Neuronal stem cell (in vitro differentiated cells): ENCODE data around the gene STARD9.

Source experiments
- DNase-seq: peaks from one replicate; pipeline ENCODE4 v3.0.0-alpha.2; 2013; ENCODE audit warnings: low spot score
- H2AFZ ChIP-seq: one replicate; pipeline ENCODE4 v1.6.1; 2013; ENCODE audit warnings: mild to moderate bottlenecking, low read length, inconsistent platforms
- H2AK5ac ChIP-seq: 2 replicates; pipeline ENCODE4 v1.6.1; 2013; ENCODE audit warnings: low read depth, mild to moderate bottlenecking, inconsistent platforms, low read length, moderate library complexity, mixed read lengths
- H2BK120ac ChIP-seq: 2 replicates; pipeline ENCODE4 v1.6.1; 2013; ENCODE audit warnings: low read depth, mild to moderate bottlenecking, inconsistent platforms, low read length, moderate library complexity, mixed read lengths
- H2BK12ac ChIP-seq: one replicate; pipeline ENCODE4 v1.6.1; 2013; ENCODE audit warnings: low read length, inconsistent platforms
- H2BK15ac ChIP-seq: 2 replicates; pipeline ENCODE4 v1.6.1; 2013; ENCODE audit warnings: mild to moderate bottlenecking, low read length, inconsistent platforms, mixed read lengths
- H2BK5ac ChIP-seq: one replicate; pipeline ENCODE4 v1.6.1; 2013; ENCODE audit warnings: inconsistent platforms, mild to moderate bottlenecking, low read length, moderate library complexity
- H3K14ac ChIP-seq: one replicate; pipeline ENCODE4 v1.6.1; 2013; ENCODE audit warnings: low read length, inconsistent platforms
- H3K18ac ChIP-seq: 2 replicates; pipeline ENCODE4 v1.6.1; 2013; ENCODE audit warnings: low read length, inconsistent platforms
- H3K23ac ChIP-seq: 2 replicates; pipeline ENCODE4 v1.6.1; 2013; ENCODE audit warnings: low read depth, mild to moderate bottlenecking, mixed read lengths, low read length, inconsistent platforms; ENCODE audit not compliant: poor library complexity
- H3K27ac ChIP-seq: replicated peaks from 3 replicates; pipeline ENCODE4 v1.5.1; 2013; ENCODE audit warnings: low read length, inconsistent platforms
- H3K27me3 ChIP-seq, 3 experiments: 2 replicates each; pipeline ENCODE4 v1.6.1; 2013; ENCODE audit warnings: low read length in 3 of 3, mild to moderate bottlenecking in 2 of 3, inconsistent platforms in 1 of 3, low read depth in 1 of 3, mixed read lengths in 1 of 3, moderate library complexity in 1 of 3; ENCODE audit not compliant: control insufficient read depth in 3 of 3, insufficient read depth in 3 of 3
- H3K36me3 ChIP-seq, 2 donors: replicated peaks in 1 of 2; 2 replicates each; pipeline ENCODE4 v1.6.1; 2013; ENCODE audit warnings: low read length in 2 of 2; ENCODE audit not compliant: control insufficient read depth in 2 of 2, insufficient read depth in 2 of 2
- H3K4ac ChIP-seq: 2 replicates; pipeline ENCODE4 v1.6.1; 2013; ENCODE audit warnings: inconsistent platforms, mild to moderate bottlenecking, low read length, moderate library complexity
- H3K4me1 ChIP-seq, 2 donors: 1 replicate in 1 of 2; 2 replicates in 1 of 2; pipeline ENCODE4 v1.6.1; 2013; ENCODE audit warnings: low read length in 2 of 2, low read depth in 1 of 2; ENCODE audit not compliant: control insufficient read depth in 2 of 2, insufficient read depth in 1 of 2
- H3K4me2 ChIP-seq: one replicate; pipeline ENCODE4 v1.6.1; 2013; ENCODE audit warnings: mild to moderate bottlenecking, low read length, inconsistent platforms; ENCODE audit not compliant: insufficient read depth, poor library complexity, severe bottlenecking
- H3K4me3 ChIP-seq, 2 donors: 2 replicates each; pipeline ENCODE4 v1.5.1; 2013; ENCODE audit warnings: low read length in 2 of 2, mild to moderate bottlenecking in 2 of 2, inconsistent platforms in 1 of 2, moderate library complexity in 1 of 2
- H3K79me1 ChIP-seq: one replicate; pipeline ENCODE4 v1.6.1; 2013; ENCODE audit warnings: low read depth, mild to moderate bottlenecking, inconsistent platforms, low read length, moderate library complexity
- H3K9ac ChIP-seq: one replicate; pipeline ENCODE4 v1.6.1; 2013; ENCODE audit warnings: mild to moderate bottlenecking, low read depth, low read length, inconsistent platforms; ENCODE audit not compliant: poor library complexity
- H3K9me3 ChIP-seq, 2 donors: replicated peaks in 1 of 2; 2 replicates each; pipeline versions ENCODE3 to v1.6.1; 2013; ENCODE audit warnings: low read length in 2 of 2, mild to moderate bottlenecking in 2 of 2, inconsistent platforms in 1 of 2, low read depth in 1 of 2, mixed read lengths in 1 of 2, moderate library complexity in 1 of 2; ENCODE audit not compliant: control insufficient read depth in 2 of 2, insufficient read depth in 1 of 2
- H4K8ac ChIP-seq: one replicate; pipeline ENCODE4 v1.6.1; 2013; ENCODE audit warnings: low read depth, mild to moderate bottlenecking, inconsistent platforms, low read length, moderate library complexity
- H4K91ac ChIP-seq: one replicate; pipeline ENCODE4 v1.6.1; 2013; ENCODE audit warnings: low read length, low read depth, mild to moderate bottlenecking, inconsistent platforms; ENCODE audit not compliant: poor library complexity
- WGBS, 2 donors: extraction: QIAGEN DNeasy Blood & Tissue Kit; methylation state at CpG; one replicate each; pipeline ENCODE4 v1.1.7; 2013; ENCODE audit warnings: missing lambda C conversion rate in 2 of 2, mixed read lengths in 1 of 2; ENCODE audit not compliant: insufficient read length in 2 of 2, insufficient replicate concordance in 1 of 2; ENCODE audit errors: extremely low coverage in 2 of 2; 5-methylcytosine and 5-hydroxymethylcytosine counted together

Gene STARD9

DNA sequence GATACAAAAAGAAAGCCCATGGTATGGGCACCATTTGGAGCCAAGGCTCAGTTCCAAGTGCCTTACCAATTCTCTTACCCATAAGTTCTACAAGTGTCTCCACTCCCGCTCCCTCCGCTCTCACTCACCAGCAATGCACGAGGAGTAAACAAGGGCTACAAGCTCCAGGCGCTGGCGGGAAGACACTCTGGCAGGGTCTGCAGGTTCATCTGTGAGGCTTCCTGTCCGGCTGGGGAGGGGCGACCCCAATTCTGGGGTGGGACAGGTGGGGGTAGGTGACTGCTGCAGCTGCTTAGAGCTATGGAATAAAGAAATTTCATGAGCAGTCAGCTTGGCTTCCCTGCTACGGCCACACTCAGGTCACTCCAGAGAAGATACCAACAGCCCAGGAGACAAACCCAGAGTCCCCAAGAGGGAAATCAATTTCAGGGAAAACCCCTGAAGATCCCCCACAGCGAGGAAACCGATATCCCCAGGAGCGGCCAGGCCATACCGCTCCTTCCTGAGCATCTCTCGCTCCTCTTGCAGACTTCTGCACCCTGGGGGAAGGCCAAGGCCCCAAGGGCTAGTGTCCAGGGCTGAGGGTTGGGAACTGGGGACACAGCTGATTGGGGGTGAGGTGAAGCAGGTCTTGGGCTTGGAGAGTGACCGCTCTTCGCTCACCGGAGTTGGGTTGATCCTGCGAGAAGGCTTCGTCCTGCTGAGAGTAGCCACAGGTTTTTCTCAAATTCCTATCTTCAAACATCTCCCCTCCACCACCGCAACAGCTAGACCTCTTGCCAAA, 160.2 kb downstream of the STARD9 start:
- Histone ChIP-seq H2BK15ac (no peak overlapping the region), H3K4ac (no peak overlapping the region), H3K18ac (no peak overlapping the region), H3K14ac (no peak overlapping the region), H3K4me2 (peak overlapping the region; percentile 70), H2AK5ac (peak overlapping the region; percentile 65), H2BK5ac (peak overlapping the region; percentile 45), H3K9ac (no peak overlapping the region), H3K9me3 (no peaks in the 10 kb centered on the region), H2AFZ (peak overlapping the region; percentile 96), H3K23ac (no peak overlapping the region), H3K4me1 (peaks cover 3% of the 10 kb centered on the region in 2 donors), H3K27ac (no peak overlapping the region), H2BK120ac (no peak overlapping the region), H3K27me3 (no peaks in the 10 kb centered on the region), H4K8ac (no peak overlapping the region), H4K91ac (no peak overlapping the region), H3K36me3 (peaks cover 37 to 52% of the 10 kb centered on the region in 2 donors), H2BK12ac (no peak overlapping the region), H3K4me3 (peak overlapping the region in 1 of 2 donors; percentile 94), H3K79me1 (no peaks in the 10 kb centered on the region)
- WGBS, 2 donors, result no CpG with 5 or more reads among the region's 19 CpGs
- no peak for DNase-seq

DNA sequence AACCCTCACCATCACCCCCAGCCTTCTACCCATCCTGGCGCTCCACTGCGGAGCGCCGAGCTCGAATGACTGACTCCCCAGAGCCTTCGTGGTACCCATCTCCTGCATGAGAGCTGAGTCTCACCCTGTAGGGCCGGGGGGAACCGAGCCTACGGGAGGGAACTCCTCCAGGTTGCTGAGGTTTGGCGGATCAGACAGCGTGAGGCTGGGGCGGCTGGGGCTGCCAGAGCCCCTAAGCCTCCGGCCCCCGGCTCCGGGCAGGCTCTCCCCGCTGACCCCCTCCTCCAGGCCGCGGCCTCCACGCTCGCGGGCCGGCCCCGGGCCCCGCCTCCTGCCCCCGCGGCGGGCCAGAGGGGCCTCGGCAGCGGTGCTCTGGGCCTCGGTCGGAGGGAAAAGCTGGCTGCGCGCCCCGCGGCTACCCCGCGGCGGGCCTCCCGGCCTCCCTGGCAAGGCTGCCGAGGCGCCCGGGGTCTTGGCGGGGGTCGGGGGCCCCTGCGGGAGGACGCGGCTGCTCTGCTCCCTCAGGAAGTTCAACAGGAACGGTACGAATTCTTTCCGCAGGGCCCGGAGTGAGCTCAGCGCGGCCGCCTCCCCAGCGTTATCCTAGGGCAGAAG, 160.9 kb downstream of the STARD9 start:
- Histone ChIP-seq H3K23ac (peak overlapping the region; percentile 96), H2BK15ac (no peak overlapping the region), H3K27ac (peak overlapping the region; percentile 72), H3K4me2 (peak overlapping the region; percentile 70), H3K27me3 (no peaks in the 10 kb centered on the region), H2AFZ (peak overlapping the region; percentile 96), H3K4me1 (peaks cover 3% of the 10 kb centered on the region in 2 donors), H2BK5ac (peak overlapping the region; percentile 45), H4K8ac (no peak overlapping the region), H3K18ac (peak overlapping the region; percentile 95), H3K4ac (no peak overlapping the region), H2BK12ac (no peak overlapping the region), H3K9ac (peak overlapping the region; percentile 96), H3K36me3 (peaks cover 32 to 45% of the 10 kb centered on the region in 2 donors), H3K14ac (no peak overlapping the region), H2AK5ac (peak overlapping the region; percentile 65), H2BK120ac (no peak overlapping the region), H3K9me3 (no peaks in the 10 kb centered on the region), H3K4me3 (peak overlapping the region; percentile 94 to 98), H4K91ac (no peak overlapping the region), H3K79me1 (no peaks in the 10 kb centered on the region)
- DNase-seq, result no peak
- WGBS, 2 donors, result no CpG with 5 or more reads among the region's 55 CpGs

DNA sequence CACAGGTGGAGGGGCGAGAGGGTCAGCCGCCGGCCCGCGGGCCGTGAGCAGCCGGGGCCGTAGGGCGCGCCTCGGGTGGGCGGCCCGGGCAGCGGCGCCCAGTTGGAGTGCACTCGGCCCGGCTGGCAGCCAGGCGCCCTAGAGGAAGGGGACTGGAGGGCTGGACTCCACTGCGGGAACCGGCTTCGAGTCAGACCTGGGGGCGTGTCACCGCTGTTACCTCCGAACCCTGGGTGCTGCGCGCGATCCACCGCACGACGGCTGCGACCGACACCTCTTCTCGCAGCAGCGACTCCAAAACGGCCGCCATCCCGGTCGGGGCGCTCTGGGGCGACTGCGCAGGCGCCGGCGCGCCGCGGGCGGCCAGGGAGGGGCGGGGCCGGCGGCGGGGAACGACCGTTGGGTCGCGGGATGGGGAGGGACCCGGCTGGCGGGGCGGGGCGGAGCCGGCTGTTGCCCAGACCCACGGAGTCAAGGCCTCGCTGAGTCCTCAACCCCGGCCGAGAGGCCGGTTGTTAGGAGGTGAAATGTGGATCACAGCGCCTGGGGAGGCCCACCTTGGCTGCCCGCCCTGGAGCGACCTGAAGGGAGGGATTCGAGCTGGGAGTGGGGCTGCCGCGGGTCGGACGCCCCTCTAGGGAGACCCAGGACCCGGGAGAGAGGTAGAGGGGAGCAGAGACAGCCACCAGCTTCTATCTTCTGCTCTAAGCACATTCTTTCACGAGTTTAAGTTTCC, 161.6 kb downstream of the STARD9 start, which contains the start of gene CDAN1:
CDAN1 (minus strand) TSS at position 336 of the 736 bp plus-strand sequence; CDS start at position 310, 26 bp downstream.
- H3K4me1 ChIP-seq, result peaks cover 3% of the 10 kb centered on the region in 2 donors
- peak; percentile 86 for DNase-seq
- peaks cover 26 to 38% of the 10 kb centered on the region in 2 donors for H3K36me3 ChIP-seq
- peak within 1 kb of the TSS; percentile 65 for H2AK5ac ChIP-seq
- no peak within 1 kb of the TSS for H2BK120ac ChIP-seq
- H3K4me2 ChIP-seq, result peak within 1 kb of the TSS; percentile 88
- no peak within 1 kb of the TSS for H2BK12ac ChIP-seq
- H3K14ac ChIP-seq, result no peak within 1 kb of the TSS
- WGBS, 2 donors, result no CpG with 5 or more reads among the region's 76 CpGs
- no peaks in the 10 kb centered on the region for H3K27me3 ChIP-seq
- H3K4me3 ChIP-seq, result peak within 1 kb of the TSS; percentile 94 to 98
- H3K27ac ChIP-seq, result peak within 1 kb of the TSS; percentile 72
- no peak within 1 kb of the TSS for H4K91ac ChIP-seq
- H3K9ac ChIP-seq, result peak within 1 kb of the TSS; percentile 96
- H2BK15ac ChIP-seq, result peak within 1 kb of the TSS; percentile 39
- H3K23ac ChIP-seq, result peak within 1 kb of the TSS; percentile 96
- no peak within 1 kb of the TSS for H4K8ac ChIP-seq
- no peak within 1 kb of the TSS for H3K4ac ChIP-seq
- H2BK5ac ChIP-seq, result peak within 1 kb of the TSS; percentile 45
- no peaks in the 10 kb centered on the region for H3K9me3 ChIP-seq
- H3K79me1 ChIP-seq, result no peaks in the 10 kb centered on the region
- peak within 1 kb of the TSS; percentile 95 for H3K18ac ChIP-seq
- peak within 1 kb of the TSS; percentile 96 for H2AFZ ChIP-seq
